ENCODE results near the gene ADAM10.

Gene ADAM10

DNA sequence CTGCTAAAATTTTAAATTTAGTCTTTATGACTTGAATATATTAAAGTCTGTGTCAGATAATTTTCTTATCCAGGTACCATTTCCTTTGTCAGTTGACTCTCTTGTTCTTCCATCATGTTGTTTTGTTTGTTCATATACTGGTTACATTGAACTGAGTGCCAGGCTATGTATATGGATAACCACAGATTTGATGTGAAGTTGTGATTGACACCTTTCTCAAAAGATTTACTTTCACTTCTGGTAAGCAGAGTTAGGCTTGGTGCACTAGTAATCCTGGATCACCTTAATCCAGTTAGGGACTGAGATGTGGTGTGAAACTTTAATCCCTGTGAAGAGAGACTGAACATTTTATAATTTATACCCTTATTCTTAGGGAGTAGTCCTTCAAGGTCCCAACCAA, 99.4 kb downstream of the ADAM10 start:
- Histone ChIP-seq H3K4me3 (no peak overlapping the region), H3K27ac (no peak overlapping the region)
- TF ChIP-seq, protein P1, sequence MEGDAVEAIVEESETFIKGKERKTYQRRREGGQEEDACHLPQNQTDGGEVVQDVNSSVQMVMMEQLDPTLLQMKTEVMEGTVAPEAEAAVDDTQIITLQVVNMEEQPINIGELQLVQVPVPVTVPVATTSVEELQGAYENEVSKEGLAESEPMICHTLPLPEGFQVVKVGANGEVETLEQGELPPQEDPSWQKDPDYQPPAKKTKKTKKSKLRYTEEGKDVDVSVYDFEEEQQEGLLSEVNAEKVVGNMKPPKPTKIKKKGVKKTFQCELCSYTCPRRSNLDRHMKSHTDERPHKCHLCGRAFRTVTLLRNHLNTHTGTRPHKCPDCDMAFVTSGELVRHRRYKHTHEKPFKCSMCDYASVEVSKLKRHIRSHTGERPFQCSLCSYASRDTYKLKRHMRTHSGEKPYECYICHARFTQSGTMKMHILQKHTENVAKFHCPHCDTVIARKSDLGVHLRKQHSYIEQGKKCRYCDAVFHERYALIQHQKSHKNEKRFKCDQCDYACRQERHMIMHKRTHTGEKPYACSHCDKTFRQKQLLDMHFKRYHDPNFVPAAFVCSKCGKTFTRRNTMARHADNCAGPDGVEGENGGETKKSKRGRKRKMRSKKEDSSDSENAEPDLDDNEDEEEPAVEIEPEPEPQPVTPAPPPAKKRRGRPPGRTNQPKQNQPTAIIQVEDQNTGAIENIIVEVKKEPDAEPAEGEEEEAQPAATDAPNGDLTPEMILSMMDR (IDR thresholded peaks at IDR 0.05) = no peak
- DNase-seq (ENCODE audit: low spot score) = no peak

DNA sequence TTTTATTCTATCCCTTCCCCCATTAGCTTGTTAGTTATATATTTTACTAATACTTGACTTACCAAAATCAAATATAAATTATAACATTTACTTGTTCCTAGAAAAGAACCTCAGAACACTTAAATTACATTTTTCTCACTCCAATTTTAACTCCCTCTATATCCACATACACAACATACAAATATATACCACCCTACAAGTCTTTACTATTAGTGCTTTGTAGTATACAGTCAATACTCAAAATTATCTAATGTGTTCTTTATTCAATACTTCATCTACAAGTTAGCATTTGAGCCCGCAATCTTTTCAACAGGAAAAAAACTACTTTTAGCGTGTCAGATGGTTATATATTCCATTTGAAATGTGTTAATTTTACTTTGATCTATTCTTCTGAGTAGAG, 100.3 kb downstream of the ADAM10 start:
- H3K4me3 ChIP-seq = no peak overlapping the region
- no peak for DNase-seq (ENCODE audit: low spot score)
- H3K27ac ChIP-seq = no peak overlapping the region
- TF ChIP-seq, protein P1 (IDR thresholded peaks at IDR 0.05) = no peak

DNA sequence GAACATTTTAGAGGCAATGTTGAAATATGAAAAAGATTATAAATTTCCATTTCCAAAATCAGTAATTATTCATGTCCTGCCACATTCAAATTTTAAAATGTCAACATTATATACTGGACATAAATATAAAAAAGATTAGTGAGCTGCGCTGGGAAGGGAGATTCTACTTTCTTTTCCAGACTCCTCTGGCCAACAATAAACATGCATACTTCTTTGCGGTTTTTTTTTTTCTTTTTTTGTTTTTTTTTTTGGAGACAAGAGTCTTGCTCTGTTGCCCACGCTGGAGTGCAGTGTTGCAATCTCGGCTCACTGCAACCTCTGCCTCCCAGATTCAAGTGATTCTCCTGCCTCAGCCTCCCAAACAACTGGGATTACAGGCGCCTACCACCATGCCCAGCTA, 105.5 kb downstream of the ADAM10 start:
- TF ChIP-seq, protein P1 (IDR thresholded peaks at IDR 0.05) = no peak
- Histone ChIP-seq H3K4me3 (no peak overlapping the region), H3K27ac (no peak overlapping the region)
- no peak for DNase-seq (ENCODE audit: low spot score)

DNA sequence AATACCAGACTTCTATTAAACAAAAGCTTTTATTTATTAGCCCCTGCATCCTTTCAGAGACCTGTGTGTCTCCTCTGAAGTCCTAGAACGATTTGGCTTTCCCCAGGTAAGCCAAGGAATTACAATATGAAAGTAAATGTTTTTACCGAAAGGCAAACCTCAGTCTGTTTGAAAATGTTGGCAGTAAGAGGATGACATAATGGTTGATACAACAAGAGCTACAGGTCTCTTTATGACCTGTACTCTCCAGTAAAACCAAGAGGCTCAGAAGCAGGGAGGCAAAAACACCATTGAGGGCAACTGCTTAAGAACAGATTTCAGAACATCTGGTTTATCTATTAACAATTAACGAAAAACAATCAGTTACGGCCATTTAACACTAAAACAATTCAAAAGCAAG, 107.8 kb downstream of the ADAM10 start:
- H3K27ac ChIP-seq = no peak overlapping the region
- no peak overlapping the region for H3K4me3 ChIP-seq
- DNase-seq (ENCODE audit: low spot score) = no peak
- TF ChIP-seq, protein P1 (IDR thresholded peaks at IDR 0.05) = no peak

DNA sequence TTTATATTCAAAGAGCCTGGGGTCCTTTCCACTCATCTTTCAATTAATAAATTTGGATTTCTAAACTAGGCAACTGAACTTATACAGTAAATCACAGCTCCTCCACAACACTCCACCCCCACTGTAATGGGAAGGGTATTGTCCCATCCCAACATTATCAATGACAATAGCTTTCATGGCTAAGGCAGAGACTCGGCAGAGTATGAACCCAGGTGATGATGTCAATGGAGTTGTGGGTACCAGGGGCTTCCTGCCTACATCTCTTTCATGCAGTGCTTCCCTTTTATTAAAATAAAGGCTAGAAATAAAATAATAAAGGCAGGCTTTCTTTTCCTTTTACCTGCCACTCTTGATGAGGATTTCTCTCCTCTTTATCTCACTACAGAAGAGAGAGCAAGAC, 109.5 kb downstream of the ADAM10 start:
- no peak overlapping the region for H3K27ac ChIP-seq
- DNase-seq (ENCODE audit: low spot score) = no peak
- TF ChIP-seq, protein P1 (IDR thresholded peaks at IDR 0.05) = no peak
- H3K4me3 ChIP-seq = no peak overlapping the region

- DNase-seq (ENCODE audit: low spot score) = no peak
- TF ChIP-seq, protein P1 (IDR thresholded peaks at IDR 0.05) = no peak
- no peak overlapping the region for H3K27ac ChIP-seq
Observed at GRCh38 chr15:58639002-58639756, 110.3 kb downstream of the ADAM10 start.

GRCh38 chr15:58632789-58633188, 116.7 kb downstream of the ADAM10 start:
- no peak for DNase-seq (ENCODE audit: low spot score)
- H3K27ac ChIP-seq = no peak overlapping the region
- no peak overlapping the region for H3K4me3 ChIP-seq
- TF ChIP-seq, protein P1 (IDR thresholded peaks at IDR 0.05) = no peak

More at GRCh38 chr15:58639002-58639756, 110.3 kb downstream of the ADAM10 start:
- H3K4me3 ChIP-seq = no peak overlapping the region

Data from coronary artery (tissue), 2 donors.